ENCODE results near the gene EDN1. TPM values are rescaled to one million over a fixed set of nuclear protein-coding genes. Genes with fewer than 3 reads are reported as not detected.

EDN1 gene
- total and polyA plus RNA-seq, 2 of the 4 experiments (the other 2 are of a cell fraction): 5.6 to 9.0 TPM

GRCh38 chr6:12289365-12289919 lies 719 bp upstream of the EDN1 start (continued):
- no peak for TF ChIP-seq USF2 (IDR thresholded peaks at IDR 0.05; ENCODE audit: low read depth, low read length)
- peak; percentile 4 for TF ChIP-seq RCOR1 (IDR thresholded peaks at IDR 0.05; ENCODE audit: insufficient replicate concordance, low read length)
- no peak for TF ChIP-seq ELK1 (IDR thresholded peaks at IDR 0.05; ENCODE audit: borderline replicate concordance, low read depth, low read length)
- no peak for TF ChIP-seq RFX5 (IDR thresholded peaks at IDR 0.05; ENCODE audit: low read depth, low read length)

Measured in IMR-90 (cell line).